Measurements from ENCODE around the gene EPHA8.
A peak's percentile ranks its signal among the peaks of the same experiment; 100 is the strongest.

EPHA8 gene

DNA sequence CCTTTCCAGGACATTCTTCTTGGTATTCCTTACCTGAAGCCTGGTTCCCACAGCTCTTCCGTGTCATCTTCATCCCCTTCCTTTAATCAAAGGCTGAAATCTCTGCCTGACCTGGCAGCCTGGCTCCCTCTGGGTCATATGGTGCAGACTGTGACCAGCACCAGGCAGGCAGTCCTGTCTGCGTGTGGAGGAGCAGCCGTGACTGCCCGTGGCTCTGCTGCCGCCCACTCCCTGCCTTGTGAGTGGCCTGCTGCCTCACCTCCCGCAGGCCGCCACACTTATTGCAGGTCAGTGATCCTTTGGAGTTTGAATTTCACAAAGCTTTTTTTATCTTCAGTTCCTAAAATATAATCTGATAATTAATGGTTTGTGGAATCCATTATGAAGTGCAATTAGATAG is 36.2 kb upstream of the EPHA8 start:
- H3K23ac ChIP-seq (ENCODE audit: low read length in 2 of 2) = no peak overlapping the region
- H2BK5ac ChIP-seq (ENCODE audit: low read depth, low read length, poor library complexity, severe bottlenecking) = no peak overlapping the region

DNA sequence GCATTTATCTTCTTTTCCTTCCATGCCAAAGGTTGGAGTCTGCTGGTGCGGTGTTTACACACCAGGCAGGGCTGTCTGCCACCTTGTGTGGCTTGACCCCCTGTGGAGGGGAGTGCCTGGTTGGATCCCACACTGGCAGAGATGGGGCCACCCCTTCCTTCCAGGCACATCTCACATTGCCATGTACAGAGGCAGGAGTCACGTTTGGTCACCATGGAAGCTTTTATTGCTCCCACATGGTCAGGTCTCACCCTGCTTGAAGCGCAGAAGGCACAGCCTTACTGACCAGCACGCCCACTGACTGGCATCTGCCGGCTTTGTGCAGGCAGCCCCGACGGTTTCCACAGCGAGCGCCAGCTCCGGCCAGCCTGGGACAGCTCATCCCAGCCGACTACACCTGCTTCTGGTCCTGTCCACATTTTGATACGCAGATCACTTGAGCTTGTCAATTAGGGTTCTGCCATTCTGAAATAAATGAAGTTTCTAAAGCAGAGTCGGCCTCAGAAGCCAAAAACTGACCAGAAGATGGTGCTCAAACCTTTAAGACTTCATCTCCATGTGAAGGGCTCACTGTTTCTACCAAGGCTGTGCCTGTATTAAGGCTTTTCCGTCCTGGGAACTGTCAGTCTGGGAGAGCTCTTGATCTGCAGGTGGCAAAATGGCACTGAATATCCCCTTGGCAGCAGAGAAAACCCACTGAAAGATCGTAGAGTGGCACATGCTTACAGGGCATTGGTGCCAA is 35.6 kb upstream of the EPHA8 start:
- H3K79me1 ChIP-seq (replicated peaks; ENCODE audit: low read length, poor library complexity, severe bottlenecking) = no peaks in the 10 kb centered on the region
- no peak overlapping the region for H2AFZ ChIP-seq (ENCODE audit: low read depth, low read length)
- H2BK12ac ChIP-seq (ENCODE audit: low read length in 2 of 2) = no peak overlapping the region
- no peak overlapping the region for H3K9ac ChIP-seq (ENCODE audit: low read length)
- no peak overlapping the region for H2AK5ac ChIP-seq (ENCODE audit: low read length, severe bottlenecking)
- no peak overlapping the region for H2BK5ac ChIP-seq (ENCODE audit: low read depth, low read length, poor library complexity, severe bottlenecking)
- no peaks in the 10 kb centered on the region for H3K9me3 ChIP-seq (ENCODE audit: control insufficient read depth, low read length)
- H2BK15ac ChIP-seq (ENCODE audit: low read depth, poor library complexity, severe bottlenecking) = no peak overlapping the region
- no peaks in the 10 kb centered on the region for H3K4me1 ChIP-seq (ENCODE audit: control insufficient read depth, insufficient read depth, low read depth, low read length)
- no peak overlapping the region for H2BK120ac ChIP-seq (ENCODE audit: low read depth, low read length)
- no peak overlapping the region for H4K91ac ChIP-seq (ENCODE audit: low read length)
- H3K27me3 ChIP-seq (ENCODE audit: control insufficient read depth in 1 of 2, insufficient read depth in 1 of 2, low read length in 2 of 2) = no peaks in the 10 kb centered on the region
- WGBS = 92% methylated on average over 15 of the region's 15 CpGs
- peaks cover 46 to 56% of the 10 kb centered on the region in 2 experiments for H3K36me3 ChIP-seq (ENCODE audit: control insufficient read depth in 1 of 2, insufficient read depth in 2 of 2, low read depth in 1 of 2, low read length in 2 of 2)
- H3K18ac ChIP-seq (ENCODE audit: low read depth in 1 of 2, low read length in 2 of 2) = no peak overlapping the region
- H3K27ac ChIP-seq (ENCODE audit: low read length, poor library complexity, severe bottlenecking) = no peak overlapping the region
- no peak for DNase-seq
- no peak overlapping the region for H3K14ac ChIP-seq (ENCODE audit: low read length in 2 of 2)
- H3K4ac ChIP-seq (ENCODE audit: low read depth in 1 of 2, low read length in 2 of 2) = no peak overlapping the region
- H3K23ac ChIP-seq (ENCODE audit: low read length in 2 of 2) = no peak overlapping the region
- H3K4me3 ChIP-seq (ENCODE audit: insufficient read depth in 1 of 2, low read depth in 1 of 2, low read length in 2 of 2) = no peak overlapping the region
- no peak overlapping the region for H3K4me2 ChIP-seq (ENCODE audit: low read length, poor library complexity, severe bottlenecking)
- no peak overlapping the region for H4K8ac ChIP-seq (ENCODE audit: low read length)

More for the DNA sequence above, 36.2 kb upstream of the EPHA8 start:
- no peak overlapping the region for H2AFZ ChIP-seq (ENCODE audit: low read depth, low read length)
- no peaks in the 10 kb centered on the region for H3K79me1 ChIP-seq (replicated peaks; ENCODE audit: low read length, poor library complexity, severe bottlenecking)
- no peak overlapping the region for H2AK5ac ChIP-seq (ENCODE audit: low read length, severe bottlenecking)
- H4K91ac ChIP-seq (ENCODE audit: low read length) = no peak overlapping the region
- H2BK12ac ChIP-seq (ENCODE audit: low read length in 2 of 2) = no peak overlapping the region
- H3K4ac ChIP-seq (ENCODE audit: low read depth in 1 of 2, low read length in 2 of 2) = no peak overlapping the region
- H2BK15ac ChIP-seq (ENCODE audit: low read depth, poor library complexity, severe bottlenecking) = no peak overlapping the region
- H3K9me3 ChIP-seq (ENCODE audit: control insufficient read depth, low read length) = no peaks in the 10 kb centered on the region
- no peak overlapping the region for H4K8ac ChIP-seq (ENCODE audit: low read length)
- H3K18ac ChIP-seq (ENCODE audit: low read depth in 1 of 2, low read length in 2 of 2) = no peak overlapping the region
- no peak overlapping the region for H3K4me3 ChIP-seq (ENCODE audit: insufficient read depth in 1 of 2, low read depth in 1 of 2, low read length in 2 of 2)
- no peak overlapping the region for H2BK120ac ChIP-seq (ENCODE audit: low read depth, low read length)
- H3K4me1 ChIP-seq (ENCODE audit: control insufficient read depth, insufficient read depth, low read depth, low read length) = no peaks in the 10 kb centered on the region
- no peak overlapping the region for H3K4me2 ChIP-seq (ENCODE audit: low read length, poor library complexity, severe bottlenecking)
- no peak overlapping the region for H3K14ac ChIP-seq (ENCODE audit: low read length in 2 of 2)
- WGBS = 96% methylated on average over 5 of the region's 7 CpGs
- peaks cover 49 to 59% of the 10 kb centered on the region in 2 experiments for H3K36me3 ChIP-seq (ENCODE audit: control insufficient read depth in 1 of 2, insufficient read depth in 2 of 2, low read depth in 1 of 2, low read length in 2 of 2)
- no peak for DNase-seq
- no peaks in the 10 kb centered on the region for H3K27me3 ChIP-seq (ENCODE audit: control insufficient read depth in 1 of 2, insufficient read depth in 1 of 2, low read length in 2 of 2)
- no peak overlapping the region for H3K27ac ChIP-seq (ENCODE audit: low read length, poor library complexity, severe bottlenecking)
- H3K9ac ChIP-seq (ENCODE audit: low read length) = no peak overlapping the region

DNA sequence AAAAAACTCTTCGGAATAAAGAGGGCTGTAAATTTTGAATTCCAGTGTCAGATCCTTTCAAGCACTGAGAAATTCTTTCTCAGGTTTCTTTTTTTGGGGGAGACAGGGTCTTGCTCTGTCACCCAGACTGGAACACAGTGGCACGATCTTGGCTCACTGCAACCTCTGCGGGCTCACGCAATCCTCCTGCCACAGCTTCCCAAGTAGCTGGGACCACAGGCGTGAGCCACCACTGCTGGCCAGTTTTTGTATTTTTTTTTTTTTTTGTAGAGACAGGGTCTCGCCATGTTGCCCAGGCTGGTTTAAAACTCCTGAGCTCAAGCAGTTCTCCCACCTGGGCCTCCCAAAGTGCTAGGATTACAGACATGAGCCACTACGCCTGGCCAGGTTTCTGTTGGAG is 34.8 kb upstream of the EPHA8 start:
- Histone ChIP-seq H2BK15ac (ENCODE audit: low read depth, poor library complexity, severe bottlenecking) (no peak overlapping the region), H3K4me3 (ENCODE audit: insufficient read depth in 1 of 2, low read depth in 1 of 2, low read length in 2 of 2) (no peak overlapping the region), H3K27ac (ENCODE audit: low read length, poor library complexity, severe bottlenecking) (no peak overlapping the region), H2AK5ac (ENCODE audit: low read length, severe bottlenecking) (no peak overlapping the region), H3K4me2 (ENCODE audit: low read length, poor library complexity, severe bottlenecking) (no peak overlapping the region), H4K8ac (ENCODE audit: low read length) (no peak overlapping the region), H2AFZ (ENCODE audit: low read depth, low read length) (no peak overlapping the region), H3K79me1 (replicated peaks; ENCODE audit: low read length, poor library complexity, severe bottlenecking) (no peaks in the 10 kb centered on the region), H2BK12ac (ENCODE audit: low read length in 2 of 2) (no peak overlapping the region), H3K9ac (ENCODE audit: low read length) (no peak overlapping the region), H3K36me3 (ENCODE audit: control insufficient read depth in 1 of 2, insufficient read depth in 2 of 2, low read depth in 1 of 2, low read length in 2 of 2) (peaks cover 42 to 59% of the 10 kb centered on the region in 2 experiments), H3K14ac (ENCODE audit: low read length in 2 of 2) (no peak overlapping the region), H3K9me3 (ENCODE audit: control insufficient read depth, low read length) (no peaks in the 10 kb centered on the region), H2BK120ac (ENCODE audit: low read depth, low read length) (no peak overlapping the region), H4K91ac (ENCODE audit: low read length) (no peak overlapping the region), H2BK5ac (ENCODE audit: low read depth, low read length, poor library complexity, severe bottlenecking) (no peak overlapping the region), H3K23ac (ENCODE audit: low read length in 2 of 2) (no peak overlapping the region), H3K4ac (ENCODE audit: low read depth in 1 of 2, low read length in 2 of 2) (no peak overlapping the region), H3K18ac (ENCODE audit: low read depth in 1 of 2, low read length in 2 of 2) (no peak overlapping the region), H3K27me3 (ENCODE audit: control insufficient read depth in 1 of 2, insufficient read depth in 1 of 2, low read length in 2 of 2) (no peaks in the 10 kb centered on the region), H3K4me1 (ENCODE audit: control insufficient read depth, insufficient read depth, low read depth, low read length) (no peaks in the 10 kb centered on the region)
- no peak for DNase-seq
- WGBS = over 99% methylated on average over 7 of the region's 7 CpGs

DNA sequence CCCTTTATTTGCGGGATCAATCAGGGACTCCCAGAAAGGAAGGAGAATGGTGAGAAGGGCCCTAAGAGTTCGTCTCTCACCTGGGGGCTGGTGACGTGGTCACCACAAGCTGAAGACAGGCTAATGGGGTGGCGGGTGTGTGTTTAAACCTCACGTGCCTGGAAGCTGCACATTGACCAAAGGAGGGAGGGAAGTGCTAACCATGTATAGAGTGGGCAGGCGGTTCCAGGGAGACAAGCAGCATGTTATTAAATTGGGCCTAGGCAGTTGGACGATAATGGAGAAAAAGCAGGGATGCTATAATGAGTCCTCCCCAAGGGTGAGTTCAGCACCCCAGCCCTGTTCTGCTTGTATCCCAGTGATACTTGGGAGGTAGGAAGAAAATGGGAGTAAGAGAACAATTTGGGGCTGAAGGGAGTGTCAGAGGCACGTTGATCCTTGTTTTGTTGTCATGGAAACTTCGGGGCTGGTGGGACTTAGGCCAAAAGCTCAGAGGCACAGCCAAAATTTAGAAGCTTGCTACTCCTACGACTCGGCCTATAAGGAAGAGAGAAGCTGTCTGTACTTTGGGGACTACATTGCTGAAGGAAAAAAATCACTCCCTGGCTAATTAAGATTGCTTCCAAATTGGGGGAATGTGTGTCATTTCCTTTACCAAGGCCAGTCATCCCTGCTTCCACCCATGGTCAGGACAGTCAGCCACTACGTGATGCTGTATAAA is 33.2 kb upstream of the EPHA8 start:
- Histone ChIP-seq H3K4me3 (ENCODE audit: insufficient read depth in 1 of 2, low read depth in 1 of 2, low read length in 2 of 2) (no peak overlapping the region), H3K79me1 (replicated peaks; ENCODE audit: low read length, poor library complexity, severe bottlenecking) (no peaks in the 10 kb centered on the region), H2AFZ (ENCODE audit: low read depth, low read length) (no peak overlapping the region), H3K18ac (ENCODE audit: low read depth in 1 of 2, low read length in 2 of 2) (no peak overlapping the region), H2AK5ac (ENCODE audit: low read length, severe bottlenecking) (no peak overlapping the region), H2BK15ac (ENCODE audit: low read depth, poor library complexity, severe bottlenecking) (no peak overlapping the region), H2BK12ac (ENCODE audit: low read length in 2 of 2) (no peak overlapping the region), H3K4ac (ENCODE audit: low read depth in 1 of 2, low read length in 2 of 2) (no peak overlapping the region), H2BK5ac (ENCODE audit: low read depth, low read length, poor library complexity, severe bottlenecking) (no peak overlapping the region), H3K27me3 (ENCODE audit: control insufficient read depth in 1 of 2, insufficient read depth in 1 of 2, low read length in 2 of 2) (no peaks in the 10 kb centered on the region), H4K91ac (ENCODE audit: low read length) (no peak overlapping the region), H3K14ac (ENCODE audit: low read length in 2 of 2) (no peak overlapping the region), H3K4me1 (ENCODE audit: control insufficient read depth, insufficient read depth, low read depth, low read length) (no peaks in the 10 kb centered on the region), H4K8ac (ENCODE audit: low read length) (no peak overlapping the region), H3K27ac (ENCODE audit: low read length, poor library complexity, severe bottlenecking) (no peak overlapping the region), H3K23ac (ENCODE audit: low read length in 2 of 2) (no peak overlapping the region), H3K36me3 (ENCODE audit: control insufficient read depth in 1 of 2, insufficient read depth in 2 of 2, low read depth in 1 of 2, low read length in 2 of 2) (peaks cover 29 to 54% of the 10 kb centered on the region in 2 experiments), H3K9me3 (ENCODE audit: control insufficient read depth, low read length) (no peaks in the 10 kb centered on the region), H3K4me2 (ENCODE audit: low read length, poor library complexity, severe bottlenecking) (no peak overlapping the region), H3K9ac (ENCODE audit: low read length) (peak overlapping the region; percentile 79), H2BK120ac (ENCODE audit: low read depth, low read length) (no peak overlapping the region)
- WGBS = 91% methylated on average over 11 of the region's 12 CpGs
- no peak for DNase-seq
